K562 (cell line): ENCODE results near the gene MOXD1.

Experiments
- CHD1 ChIP-seq: fragments of 200-600 bp; sonication (generic); IDR thresholded peaks from one replicate; pipeline ENCODE4 v1.6.1; 2012; ENCODE audit warnings: mild to moderate bottlenecking, moderate library complexity, low read length, inconsistent platforms
- CTCF ChIP-seq, 3 experiments: IDR thresholded peaks in 2 of 3; conservative IDR thresholded peaks in 1 of 3; 2 replicates each; pipeline ENCODE4 v1.5.1; 2011 to 2012; ENCODE audit warnings: low read length in 3 of 3, mild to moderate bottlenecking in 3 of 3, control low read depth in 2 of 3, improper control_type of control experiment in 1 of 3, inconsistent platforms in 1 of 3, low read depth in 1 of 3, mixed read lengths in 1 of 3, moderate library complexity in 1 of 3; ENCODE audit not compliant: insufficient read depth in 2 of 3
- EZH2 ChIP-seq: IDR thresholded peaks from 2 replicates; pipeline ENCODE4 v1.6.1; 2012; ENCODE audit warnings: low read depth, mild to moderate bottlenecking, inconsistent platforms, low read length, borderline replicate concordance
- POLR2AphosphoS2 ChIP-seq: IDR thresholded peaks from 2 replicates; pipeline ENCODE4 v1.6.1; 2012; ENCODE audit warnings: low read length, improper control_type of control experiment
- SIN3A ChIP-seq, 2 experiments: fragments of 150-350 bp in 1 of 2; IDR thresholded peaks; 2 replicates each; pipeline ENCODE4 v1.6.1; 2011 to 2016; ENCODE audit warnings: borderline replicate concordance in 2 of 2, low read depth in 2 of 2, low read length in 2 of 2, mild to moderate bottlenecking in 2 of 2, moderate library complexity in 2 of 2; ENCODE audit not compliant: control insufficient read depth in 1 of 2
- SPI1 ChIP-seq: IDR thresholded peaks from 2 replicates; pipeline ENCODE4 v1.6.1; 2011; ENCODE audit warnings: low read depth, low read length, control low read depth, borderline replicate concordance

- no peak for TF ChIP-seq POLR2AphosphoS2
- TF ChIP-seq CHD1: no peak
- TF ChIP-seq CTCF (IDR thresholded peaks at IDR 0.05 in 2 of 3, conservative IDR thresholded peaks at IDR 0.05 in 1 of 3; ENCODE audit: insufficient read depth in 2 of 3, low read depth in 1 of 3, low read length in 3 of 3): no peak
- TF ChIP-seq SIN3A (IDR thresholded peaks at IDR 0.05; ENCODE audit: borderline replicate concordance in 2 of 2, control insufficient read depth in 1 of 2, low read depth in 2 of 2, low read length in 2 of 2): no peak
- no peak for TF ChIP-seq SPI1
- TF ChIP-seq EZH2: no peak
These were observed 28.8 kb upstream of the MOXD1 start for GRCh38 chr6:132430110-132430509.
